Right cardiac atrium (tissue), 5 donors: ENCODE results near the gene FMC1. TPM values are rescaled to one million over a fixed set of nuclear protein-coding genes. Genes with fewer than 3 reads are reported as not detected.

Experiments
- ATAC-seq, 2 donors: fragments of 200-7000 bp; cut with Tn5 transposase; one replicate each; pipeline versions ENCODE4 v1.8.0 to v1.9.1; 2020; ENCODE audit warnings: moderate library complexity in 2 of 2, mild to moderate bottlenecking in 1 of 2
- DNase-seq, 3 donors: peaks; one replicate each; pipeline ENCODE4 v3.0.0-alpha.2; 2020
- H3K27ac ChIP-seq: one replicate; pipeline ENCODE4 v1.5.1; 2013; ENCODE audit warnings: mild to moderate bottlenecking, low read length, control low read depth, moderate library complexity
- H3K27me3 ChIP-seq: one replicate; pipeline ENCODE4 v1.6.1; 2013; ENCODE audit not compliant: control insufficient read depth, insufficient read depth
- H3K4me1 ChIP-seq: one replicate; pipeline ENCODE4 v1.6.1; 2013; ENCODE audit warnings: low read length; ENCODE audit not compliant: control insufficient read depth, insufficient read depth
- H3K4me3 ChIP-seq: one replicate; pipeline ENCODE4 v1.5.1; 2013; ENCODE audit warnings: low read length, control low read depth
- H3K9me3 ChIP-seq: one replicate; pipeline ENCODE4 v1.6.1; 2013; ENCODE audit warnings: low read length; ENCODE audit not compliant: control insufficient read depth
- WGBS: extraction: QIAGEN DNeasy Blood & Tissue Kit; methylation state at CpG from one replicate; pipeline ENCODE4 v1.1.7; 2013; 5-methylcytosine and 5-hydroxymethylcytosine counted together
- intact Hi-C, 4 donors: fragments of 100-400 bp; cut with DNase I; formaldehyde crosslinking; loops; one replicate each; pipeline versions ENCODE4 v1.11.0 to v1.14.0; 2022 to 2023
- long read RNA-seq, 4 donors: library from polyadenylated mRNA; unstranded; transcript quantifications; one replicate each; pipeline ENCODE4 v2.0.0, GENCODE V29; 2020 to 2021
- polyA plus RNA-seq: library from polyadenylated mRNA; stranded (reverse); fragments of 200-250 nt; gene quantifications from one replicate; pipeline ENCODE4 v1.2.3, GENCODE V29; 2013
- total RNA-seq, 4 donors: library from RNA; stranded (reverse); fragmentation: NEBNext Ultra II Directional; extraction: Animal tissue kit (Norgen Biotek cat#: 25700); gene quantifications; one replicate each; pipeline ENCODE4 v1.2.1, GENCODE V29; 2021
- donor health status: healthy with polysubstance abuse.
- donor health status: DM: no; HTN: yes; CAD: no.
- donor health status: DM: no; HTN: no; CAD: no.
- donor health status: DM: no; HTN: yes; CAD: no; lungs with severe emphysema.
- donor health status: DM: yes; HTN: yes; CAD: no.

Gene FMC1
- total RNA-seq: 10 to 100 TPM; 30.7 to 51.3 (median 43.7) TPM
- 67.4 TPM for polyA plus RNA-seq
- long read RNA-seq, donor 1, transcript FMC1-201 (2 exons, 1,210 nt): major isoform, 37 of 40 reads
- long read RNA-seq, donor 1, partial matches to known transcripts: 1 of 40 reads
- long read RNA-seq, donor 1, other reads (novel, unspliced or antisense): 0 of 40 reads
- long read RNA-seq, donor 2, transcript FMC1-201 (2 exons, 1,210 nt): major isoform, 31 of 31 reads
- long read RNA-seq, donor 2, partial matches to known transcripts: 0 of 31 reads
- long read RNA-seq, donor 2, other reads (novel, unspliced or antisense): 0 of 31 reads
- long read RNA-seq, donor 3, transcript FMC1-201 (2 exons, 1,210 nt): major isoform, 9 of 10 reads
- long read RNA-seq, donor 3, partial matches to known transcripts: 0 of 10 reads
- long read RNA-seq, donor 3, other reads (novel, unspliced or antisense): 0 of 10 reads
- long read RNA-seq, donor 4, transcript FMC1-201 (2 exons, 1,210 nt): major isoform, 17 of 17 reads
- long read RNA-seq, donor 4, partial matches to known transcripts: 0 of 17 reads
- long read RNA-seq, donor 4, other reads (novel, unspliced or antisense): 0 of 17 reads

- H3K9me3 ChIP-seq: no peaks in the 10 kb centered on the region
- WGBS: under 1% methylated on average over 54 of the region's 54 CpGs
- H3K27ac ChIP-seq: peak within 1 kb of the TSS; percentile 95
- no peaks in the 10 kb centered on the region for H3K4me1 ChIP-seq
- no peaks in the 10 kb centered on the region for H3K27me3 ChIP-seq
- intact Hi-C loops: no loop called here
- ATAC-seq: peak; percentile 88
- H3K4me3 ChIP-seq: peak within 1 kb of the TSS; percentile 75
- peak; percentile 95 to 98 (median 97) for DNase-seq
Measured at GRCh38 chr7:139341058-139341775, at the start of gene FMC1. FMC1 (plus strand) TSS chr7:139341337; CDS start chr7:139341385, 48 bp downstream.

- Histone ChIP-seq H3K9me3 (no peaks in the 10 kb centered on the region), H3K27me3 (no peaks in the 10 kb centered on the region), H3K27ac (no peak overlapping the region), H3K4me3 (no peak overlapping the region), H3K4me1 (no peaks in the 10 kb centered on the region)
- WGBS: 91% methylated on average over 7 of the region's 7 CpGs
- no peak for ATAC-seq
- intact Hi-C loops: no loop called here
- DNase-seq: no peak
Measured at GRCh38 chr7:139292821-139293220, 48.3 kb upstream of the FMC1 start.

- intact Hi-C loops: no loop called here
- no peaks in the 10 kb centered on the region for H3K4me1 ChIP-seq
- DNase-seq: no peak
- WGBS: 96% methylated on average over 2 of the region's 2 CpGs
- H3K27ac ChIP-seq: no peak overlapping the region
- ATAC-seq: no peak
- H3K4me3 ChIP-seq: no peak overlapping the region
- no peaks in the 10 kb centered on the region for H3K9me3 ChIP-seq
- H3K27me3 ChIP-seq: no peaks in the 10 kb centered on the region
Measured at GRCh38 chr7:139293534-139293933, 47.6 kb upstream of the FMC1 start.

- Histone ChIP-seq H3K4me3 (no peak overlapping the region), H3K27ac (no peak overlapping the region), H3K4me1 (no peaks in the 10 kb centered on the region), H3K9me3 (no peaks in the 10 kb centered on the region), H3K27me3 (no peaks in the 10 kb centered on the region)
- ATAC-seq: no peak
- DNase-seq: no peak
- 92% methylated on average over 4 of the region's 4 CpGs for WGBS
- intact Hi-C loops: no loop called here
Measured at GRCh38 chr7:139294241-139294640, 46.9 kb upstream of the FMC1 start.

- WGBS: 96% methylated on average over 6 of the region's 6 CpGs
- no peaks in the 10 kb centered on the region for H3K4me1 ChIP-seq
- intact Hi-C loops: no loop called here
Measured at GRCh38 chr7:139294951-139295575, 46.1 kb upstream of the FMC1 start.

GRCh38 chr7:139297795-139298194 lies 43.3 kb upstream of the FMC1 start:
- ATAC-seq (no peak), DNase-seq (no peak)
- H3K9me3 ChIP-seq: no peaks in the 10 kb centered on the region
- 71% methylated on average over 6 of the region's 6 CpGs for WGBS
- no peaks in the 10 kb centered on the region for H3K27me3 ChIP-seq
- H3K27ac ChIP-seq: no peak overlapping the region
- no peak overlapping the region for H3K4me3 ChIP-seq
- no peaks in the 10 kb centered on the region for H3K4me1 ChIP-seq
- intact Hi-C loops: no loop called here

More at GRCh38 chr7:139294951-139295575, 46.1 kb upstream of the FMC1 start:
- H3K27me3 ChIP-seq: no peaks in the 10 kb centered on the region
- H3K27ac ChIP-seq: no peak overlapping the region
- no peaks in the 10 kb centered on the region for H3K9me3 ChIP-seq
- DNase-seq (no peak), ATAC-seq (no peak)
- no peak overlapping the region for H3K4me3 ChIP-seq

- 96% methylated on average over 2 of the region's 2 CpGs for WGBS
- ATAC-seq (no peak), DNase-seq (no peak)
- Histone ChIP-seq H3K4me1 (no peaks in the 10 kb centered on the region), H3K4me3 (no peak overlapping the region), H3K9me3 (no peaks in the 10 kb centered on the region), H3K27ac (no peak overlapping the region), H3K27me3 (no peaks in the 10 kb centered on the region)
- intact Hi-C loops: no loop called here
Measured at GRCh38 chr7:139299296-139299695, 41.8 kb upstream of the FMC1 start.

- DNase-seq: no peak
- no peak overlapping the region for H3K27ac ChIP-seq
- H3K4me3 ChIP-seq: no peak overlapping the region
- WGBS: 83% methylated on average over 2 of the region's 2 CpGs
- intact Hi-C loops: no loop called here
- no peaks in the 10 kb centered on the region for H3K9me3 ChIP-seq
- ATAC-seq: no peak
- no peaks in the 10 kb centered on the region for H3K27me3 ChIP-seq
- no peaks in the 10 kb centered on the region for H3K4me1 ChIP-seq
Measured at GRCh38 chr7:139300390-139300789, 40.7 kb upstream of the FMC1 start.

- Histone ChIP-seq H3K4me1 (no peaks in the 10 kb centered on the region), H3K4me3 (no peak overlapping the region), H3K27ac (no peak overlapping the region), H3K9me3 (no peaks in the 10 kb centered on the region), H3K27me3 (no peaks in the 10 kb centered on the region)
- 63% methylated on average over 1 of the region's 1 CpG for WGBS
- intact Hi-C loops: no loop called here
- ATAC-seq: no peak
- DNase-seq: no peak
Measured at GRCh38 chr7:139304517-139304916, 36.6 kb upstream of the FMC1 start.

GRCh38 chr7:139317939-139318505 lies 23.1 kb upstream of the FMC1 start:
- 77% methylated on average over 5 of the region's 5 CpGs for WGBS
- Histone ChIP-seq H3K4me3 (no peak overlapping the region), H3K27me3 (no peaks in the 10 kb centered on the region), H3K9me3 (no peaks in the 10 kb centered on the region), H3K27ac (no peak overlapping the region), H3K4me1 (no peaks in the 10 kb centered on the region)
- intact Hi-C loops: no loop called here
- no peak for DNase-seq
- no peak for ATAC-seq
